HepG2 (cell line): ENCODE data around the gene MTCL1. TPM values are rescaled to one million over a fixed set of nuclear protein-coding genes. Genes with fewer than 3 reads are reported as not detected.
A peak's percentile ranks its signal among the peaks of the same experiment; 100 is the strongest.

Source experiments
- CTCF ChIP-seq: sonication (generic); formaldehyde crosslinking; IDR thresholded peaks from 2 replicates; pipeline ENCODE4 v1.5.0; 2020; ENCODE audit warnings: mild to moderate bottlenecking, missing genetic modification reagents, moderate library complexity
- GLI4 ChIP-seq: sonication (generic); formaldehyde crosslinking; IDR thresholded peaks from 2 replicates; pipeline ENCODE4 v1.5.1; 2020; ENCODE audit warnings: missing genetic modification reagents, mild to moderate bottlenecking, moderate library complexity, borderline replicate concordance
- NFIC ChIP-seq: IDR thresholded peaks from 2 replicates; pipeline ENCODE4 v1.6.1; 2012; ENCODE audit warnings: mild to moderate bottlenecking, low read length, inconsistent platforms
- REPIN1 ChIP-seq: sonication (generic); formaldehyde crosslinking; IDR thresholded peaks from 2 replicates; pipeline ENCODE4 v1.8.0; 2022; ENCODE audit warnings: missing genetic modification reagents, low read depth, mild to moderate bottlenecking, borderline replicate concordance
- RFX5 ChIP-seq: IDR thresholded peaks from 2 replicates; pipeline ENCODE4 v1.6.1; 2011; ENCODE audit warnings: low read depth, low read length, improper control_type of control experiment
- RORA ChIP-seq: sonication (generic); formaldehyde crosslinking; IDR thresholded peaks from 2 replicates; pipeline ENCODE4 v1.5.0; 2020; ENCODE audit warnings: mild to moderate bottlenecking, missing genetic modification reagents, moderate library complexity
- SAP130 ChIP-seq: IDR thresholded peaks from 2 replicates; pipeline ENCODE4 v1.6.1; 2016; ENCODE audit warnings: low read depth
- ZC3H13 ChIP-seq: sonication (generic); formaldehyde crosslinking; IDR thresholded peaks from 2 replicates; pipeline ENCODE4 v1.8.1; 2023; ENCODE audit warnings: mild to moderate bottlenecking, missing genetic modification reagents, moderate library complexity
- ZFP37 ChIP-seq: sonication (generic); formaldehyde crosslinking; IDR thresholded peaks from 2 replicates; pipeline ENCODE4 v1.4.0; 2020; ENCODE audit warnings: missing genetic modification reagents, borderline replicate concordance
- ZNF10 ChIP-seq: sonication (generic); formaldehyde crosslinking; IDR thresholded peaks from 2 replicates; pipeline ENCODE4 v1.4.0; 2020; ENCODE audit warnings: mild to moderate bottlenecking, low read depth, missing genetic modification reagents, borderline replicate concordance
- ZNF354B ChIP-seq: sonication (generic); formaldehyde crosslinking; IDR thresholded peaks from 2 replicates; pipeline ENCODE4 v1.8.0; 2022; ENCODE audit warnings: mild to moderate bottlenecking, missing genetic modification reagents
- ZNF382 ChIP-seq: sonication (generic); formaldehyde crosslinking; IDR thresholded peaks from 2 replicates; pipeline ENCODE4 v1.5.0; 2020; ENCODE audit warnings: missing genetic modification reagents, mild to moderate bottlenecking, borderline replicate concordance
- ZNF468 ChIP-seq: sonication (generic); formaldehyde crosslinking; IDR thresholded peaks from 2 replicates; pipeline ENCODE4 v1.8.0; 2022; ENCODE audit warnings: mild to moderate bottlenecking, moderate library complexity, missing genetic modification reagents
- ZNF629 ChIP-seq: sonication (generic); formaldehyde crosslinking; conservative IDR thresholded peaks from 2 replicates; pipeline ENCODE4 v1.5.0; 2020; ENCODE audit warnings: missing genetic modification reagents
- ZNF788 ChIP-seq: sonication (generic); formaldehyde crosslinking; IDR thresholded peaks from 2 replicates; pipeline ENCODE4 v1.5.0; 2020; ENCODE audit warnings: mild to moderate bottlenecking, missing genetic modification reagents, borderline replicate concordance
- ZNF878 ChIP-seq: sonication (generic); formaldehyde crosslinking; IDR thresholded peaks from 2 replicates; pipeline ENCODE4 v1.8.1; 2023; ENCODE audit warnings: mild to moderate bottlenecking, missing genetic modification reagents, moderate library complexity
- ZSCAN30 ChIP-seq: sonication (generic); formaldehyde crosslinking; IDR thresholded peaks from 2 replicates; pipeline ENCODE4 v1.5.0; 2020; ENCODE audit warnings: mild to moderate bottlenecking, missing genetic modification reagents
- polyA plus RNA-seq, 8 experiments: library from polyadenylated mRNA; depleted of rRNA in 3 of 8; stranded (reverse) in 7 of 8; unstranded in 1 of 8; fragments of >200 nt; fragmentation: Illumina TruSeq in 4 of 8; extraction: Trizol in 4 of 8; gene quantifications; 2 replicates each; pipeline versions ENCODE4 v1.2.1 to v1.2.3, GENCODE V29; 2011 to 2016; ENCODE audit warnings: low read depth in 4 of 8, missing spikeins in 1 of 8, mixed read lengths in 1 of 8; ENCODE audit not compliant: insufficient read depth in 1 of 8
- total RNA-seq, 5 experiments: library from RNA; depleted of rRNA; stranded (reverse); fragments of >200 nt; fragmentation: Illumina TruSeq; extraction: Trizol; gene quantifications; 2 replicates each; pipeline ENCODE4 v1.2.3, GENCODE V29; 2016; ENCODE audit warnings: low read depth in 1 of 5
- TF ChIP-seq, protein P1 (sequence below): sonication (generic); formaldehyde crosslinking; IDR thresholded peaks from 2 replicates; pipeline ENCODE4 v1.9.0; 2021; ENCODE audit warnings: missing genetic modification reagents, borderline replicate concordance
- TF ChIP-seq, protein P2 (sequence below): IDR thresholded peaks from 2 replicates; pipeline ENCODE4 v1.6.1; 2016; ENCODE audit warnings: mild to moderate bottlenecking, missing biosample characterization, missing genetic modification reagents
- TF ChIP-seq, protein P3 (sequence below): IDR thresholded peaks from 2 replicates; pipeline ENCODE4 v1.6.1; 2016; ENCODE audit warnings: mild to moderate bottlenecking
- TF ChIP-seq, protein P4 (sequence below): sonication (generic); formaldehyde crosslinking; IDR thresholded peaks from 2 replicates; pipeline ENCODE4 v1.5.1; 2020; ENCODE audit warnings: mild to moderate bottlenecking, missing genetic modification reagents, moderate library complexity

The MTCL1 gene
- total and polyA plus RNA-seq, 2 of the 13 experiments (the other 11 are each of a cell fraction or from before 2014, with no cell fraction given): 3.1 to 3.2 TPM

- TF ChIP-seq, protein P1, sequence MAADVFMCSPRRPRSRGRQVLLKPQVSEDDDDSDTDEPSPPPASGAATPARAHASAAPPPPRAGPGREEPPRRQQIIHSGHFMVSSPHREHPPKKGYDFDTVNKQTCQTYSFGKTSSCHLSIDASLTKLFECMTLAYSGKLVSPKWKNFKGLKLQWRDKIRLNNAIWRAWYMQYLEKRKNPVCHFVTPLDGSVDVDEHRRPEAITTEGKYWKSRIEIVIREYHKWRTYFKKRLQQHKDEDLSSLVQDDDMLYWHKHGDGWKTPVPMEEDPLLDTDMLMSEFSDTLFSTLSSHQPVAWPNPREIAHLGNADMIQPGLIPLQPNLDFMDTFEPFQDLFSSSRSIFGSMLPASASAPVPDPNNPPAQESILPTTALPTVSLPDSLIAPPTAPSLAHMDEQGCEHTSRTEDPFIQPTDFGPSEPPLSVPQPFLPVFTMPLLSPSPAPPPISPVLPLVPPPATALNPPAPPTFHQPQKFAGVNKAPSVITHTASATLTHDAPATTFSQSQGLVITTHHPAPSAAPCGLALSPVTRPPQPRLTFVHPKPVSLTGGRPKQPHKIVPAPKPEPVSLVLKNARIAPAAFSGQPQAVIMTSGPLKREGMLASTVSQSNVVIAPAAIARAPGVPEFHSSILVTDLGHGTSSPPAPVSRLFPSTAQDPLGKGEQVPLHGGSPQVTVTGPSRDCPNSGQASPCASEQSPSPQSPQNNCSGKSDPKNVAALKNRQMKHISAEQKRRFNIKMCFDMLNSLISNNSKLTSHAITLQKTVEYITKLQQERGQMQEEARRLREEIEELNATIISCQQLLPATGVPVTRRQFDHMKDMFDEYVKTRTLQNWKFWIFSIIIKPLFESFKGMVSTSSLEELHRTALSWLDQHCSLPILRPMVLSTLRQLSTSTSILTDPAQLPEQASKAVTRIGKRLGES: no peak
- TF ChIP-seq ZNF629: no peak
- TF ChIP-seq, protein P2, sequence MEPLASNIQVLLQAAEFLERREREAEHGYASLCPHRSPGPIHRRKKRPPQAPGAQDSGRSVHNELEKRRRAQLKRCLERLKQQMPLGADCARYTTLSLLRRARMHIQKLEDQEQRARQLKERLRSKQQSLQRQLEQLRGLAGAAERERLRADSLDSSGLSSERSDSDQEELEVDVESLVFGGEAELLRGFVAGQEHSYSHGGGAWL (CRISPR knock-in tag): no peak
- no peak for TF ChIP-seq RORA (CRISPR knock-in tag)
- no peak for TF ChIP-seq ZSCAN30
- TF ChIP-seq GLI4 (CRISPR knock-in tag): no peak
- TF ChIP-seq ZNF878: no peak
- no peak for TF ChIP-seq ZNF382 (CRISPR knock-in tag)
- no peak for TF ChIP-seq ZNF354B
- peak; percentile 40; the same call in 1 of the 2 replicates for TF ChIP-seq SAP130 (CRISPR knock-in tag)
- TF ChIP-seq, protein P3, sequence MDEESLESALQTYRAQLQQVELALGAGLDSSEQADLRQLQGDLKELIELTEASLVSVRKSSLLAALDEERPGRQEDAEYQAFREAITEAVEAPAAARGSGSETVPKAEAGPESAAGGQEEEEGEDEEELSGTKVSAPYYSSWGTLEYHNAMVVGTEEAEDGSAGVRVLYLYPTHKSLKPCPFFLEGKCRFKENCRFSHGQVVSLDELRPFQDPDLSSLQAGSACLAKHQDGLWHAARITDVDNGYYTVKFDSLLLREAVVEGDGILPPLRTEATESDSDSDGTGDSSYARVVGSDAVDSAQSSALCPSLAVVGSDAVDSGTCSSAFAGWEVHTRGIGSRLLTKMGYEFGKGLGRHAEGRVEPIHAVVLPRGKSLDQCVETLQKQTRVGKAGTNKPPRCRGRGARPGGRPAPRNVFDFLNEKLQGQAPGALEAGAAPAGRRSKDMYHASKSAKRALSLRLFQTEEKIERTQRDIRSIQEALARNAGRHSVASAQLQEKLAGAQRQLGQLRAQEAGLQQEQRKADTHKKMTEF (CRISPR knock-in tag): no peak
- TF ChIP-seq REPIN1: no peak
- no peak for TF ChIP-seq ZFP37
- no peak for TF ChIP-seq ZNF788 (CRISPR knock-in tag)
- TF ChIP-seq CTCF (CRISPR knock-in tag): 0 out of 2 replicates have a peak, but pooled peaks have one; percentile 5
- no peak for TF ChIP-seq ZNF10 (CRISPR knock-in tag)
- TF ChIP-seq NFIC: no peak
- no peak for TF ChIP-seq ZC3H13
- no peak for TF ChIP-seq ZNF468 (CRISPR knock-in tag)
- no peak for TF ChIP-seq RFX5
- TF ChIP-seq, protein P4, sequence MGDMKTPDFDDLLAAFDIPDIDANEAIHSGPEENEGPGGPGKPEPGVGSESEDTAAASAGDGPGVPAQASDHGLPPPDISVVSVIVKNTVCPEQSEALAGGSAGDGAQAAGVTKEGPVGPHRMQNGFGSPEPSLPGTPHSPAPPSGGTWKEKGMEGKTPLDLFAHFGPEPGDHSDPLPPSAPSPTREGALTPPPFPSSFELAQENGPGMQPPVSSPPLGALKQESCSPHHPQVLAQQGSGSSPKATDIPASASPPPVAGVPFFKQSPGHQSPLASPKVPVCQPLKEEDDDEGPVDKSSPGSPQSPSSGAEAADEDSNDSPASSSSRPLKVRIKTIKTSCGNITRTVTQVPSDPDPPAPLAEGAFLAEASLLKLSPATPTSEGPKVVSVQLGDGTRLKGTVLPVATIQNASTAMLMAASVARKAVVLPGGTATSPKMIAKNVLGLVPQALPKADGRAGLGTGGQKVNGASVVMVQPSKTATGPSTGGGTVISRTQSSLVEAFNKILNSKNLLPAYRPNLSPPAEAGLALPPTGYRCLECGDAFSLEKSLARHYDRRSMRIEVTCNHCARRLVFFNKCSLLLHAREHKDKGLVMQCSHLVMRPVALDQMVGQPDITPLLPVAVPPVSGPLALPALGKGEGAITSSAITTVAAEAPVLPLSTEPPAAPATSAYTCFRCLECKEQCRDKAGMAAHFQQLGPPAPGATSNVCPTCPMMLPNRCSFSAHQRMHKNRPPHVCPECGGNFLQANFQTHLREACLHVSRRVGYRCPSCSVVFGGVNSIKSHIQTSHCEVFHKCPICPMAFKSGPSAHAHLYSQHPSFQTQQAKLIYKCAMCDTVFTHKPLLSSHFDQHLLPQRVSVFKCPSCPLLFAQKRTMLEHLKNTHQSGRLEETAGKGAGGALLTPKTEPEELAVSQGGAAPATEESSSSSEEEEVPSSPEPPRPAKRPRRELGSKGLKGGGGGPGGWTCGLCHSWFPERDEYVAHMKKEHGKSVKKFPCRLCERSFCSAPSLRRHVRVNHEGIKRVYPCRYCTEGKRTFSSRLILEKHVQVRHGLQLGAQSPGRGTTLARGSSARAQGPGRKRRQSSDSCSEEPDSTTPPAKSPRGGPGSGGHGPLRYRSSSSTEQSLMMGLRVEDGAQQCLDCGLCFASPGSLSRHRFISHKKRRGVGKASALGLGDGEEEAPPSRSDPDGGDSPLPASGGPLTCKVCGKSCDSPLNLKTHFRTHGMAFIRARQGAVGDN (CRISPR knock-in tag): peak; percentile 46
Measured at GRCh38 chr18:8781671-8782070, 76.3 kb downstream of the MTCL1 start (continued).
